ENCODE data around the gene CRNN. TPM values are rescaled to one million over a fixed set of nuclear protein-coding genes. Genes with fewer than 3 reads are reported as not detected.

Gene CRNN
- total RNA-seq, 1 experiment from 2014 or later, result not detected

GRCh38 chr1:152451254-152451653, 37.2 kb upstream of the CRNN start:
- H3K4me2 ChIP-seq (ENCODE audit: low read depth, low read length, poor library complexity, severe bottlenecking), result no peak overlapping the region

GRCh38 chr1:152449661-152450060, 35.6 kb upstream of the CRNN start:
- no peaks in the 10 kb centered on the region for H3K36me3 ChIP-seq (ENCODE audit: insufficient read depth, low read length)
- no peak for DNase-seq

More at GRCh38 chr1:152451254-152451653, 37.2 kb upstream of the CRNN start:
- no peaks in the 10 kb centered on the region for H4K20me1 ChIP-seq (ENCODE audit: insufficient read depth, low read depth, low read length)
- no peak overlapping the region for H3K9ac ChIP-seq (ENCODE audit: low read length)
- H3K36me3 ChIP-seq (ENCODE audit: insufficient read depth, low read length), result no peaks in the 10 kb centered on the region
- H3K27me3 ChIP-seq (ENCODE audit: low read length), result no peaks in the 10 kb centered on the region
- H3K27ac ChIP-seq (ENCODE audit: low read length), result no peak overlapping the region
- H3K9me2 ChIP-seq (replicated peaks; ENCODE audit: insufficient read depth, low read length), result no peaks in the 10 kb centered on the region
- H3K4me3 ChIP-seq (ENCODE audit: low read length), result no peak overlapping the region
- no peaks in the 10 kb centered on the region for H3K9me3 ChIP-seq (ENCODE audit: low read length)
- DNase-seq, result no peak
- H2AFZ ChIP-seq (ENCODE audit: low read length), result no peak overlapping the region
- H3K79me2 ChIP-seq (ENCODE audit: low read length), result no peaks in the 10 kb centered on the region
- H3K4me1 ChIP-seq (ENCODE audit: low read length), result no peaks in the 10 kb centered on the region

GRCh38 chr1:152448496-152448895, 34.4 kb upstream of the CRNN start:
- Histone ChIP-seq H2AFZ (ENCODE audit: low read length) (no peak overlapping the region), H3K4me2 (ENCODE audit: low read depth, low read length, poor library complexity, severe bottlenecking) (no peak overlapping the region), H4K20me1 (ENCODE audit: insufficient read depth, low read depth, low read length) (no peaks in the 10 kb centered on the region), H3K27me3 (ENCODE audit: low read length) (no peaks in the 10 kb centered on the region), H3K27ac (ENCODE audit: low read length) (no peak overlapping the region), H3K9ac (ENCODE audit: low read length) (no peak overlapping the region), H3K79me2 (ENCODE audit: low read length) (no peaks in the 10 kb centered on the region), H3K36me3 (ENCODE audit: insufficient read depth, low read length) (no peaks in the 10 kb centered on the region), H3K4me3 (ENCODE audit: low read length) (no peak overlapping the region), H3K4me1 (ENCODE audit: low read length) (no peaks in the 10 kb centered on the region), H3K9me3 (ENCODE audit: low read length) (no peaks in the 10 kb centered on the region), H3K9me2 (replicated peaks; ENCODE audit: insufficient read depth, low read length) (no peaks in the 10 kb centered on the region)
- DNase-seq, result no peak

More at GRCh38 chr1:152449661-152450060, 35.6 kb upstream of the CRNN start:
- no peaks in the 10 kb centered on the region for H3K4me1 ChIP-seq (ENCODE audit: low read length)
- H3K4me2 ChIP-seq (ENCODE audit: low read depth, low read length, poor library complexity, severe bottlenecking), result no peak overlapping the region
- no peaks in the 10 kb centered on the region for H3K27me3 ChIP-seq (ENCODE audit: low read length)
- no peaks in the 10 kb centered on the region for H4K20me1 ChIP-seq (ENCODE audit: insufficient read depth, low read depth, low read length)
- no peaks in the 10 kb centered on the region for H3K79me2 ChIP-seq (ENCODE audit: low read length)
- no peak overlapping the region for H3K27ac ChIP-seq (ENCODE audit: low read length)
- no peaks in the 10 kb centered on the region for H3K9me3 ChIP-seq (ENCODE audit: low read length)
- H2AFZ ChIP-seq (ENCODE audit: low read length), result no peak overlapping the region
- no peak overlapping the region for H3K9ac ChIP-seq (ENCODE audit: low read length)
- no peak overlapping the region for H3K4me3 ChIP-seq (ENCODE audit: low read length)
- H3K9me2 ChIP-seq (replicated peaks; ENCODE audit: insufficient read depth, low read length), result no peaks in the 10 kb centered on the region

- no peaks in the 10 kb centered on the region for H3K27me3 ChIP-seq (ENCODE audit: low read length)
- DNase-seq, result no peak
- H3K9me2 ChIP-seq (replicated peaks; ENCODE audit: insufficient read depth, low read length), result no peaks in the 10 kb centered on the region
- no peak overlapping the region for H2AFZ ChIP-seq (ENCODE audit: low read length)
- no peak overlapping the region for H3K9ac ChIP-seq (ENCODE audit: low read length)
- H4K20me1 ChIP-seq (ENCODE audit: insufficient read depth, low read depth, low read length), result no peaks in the 10 kb centered on the region
- H3K36me3 ChIP-seq (ENCODE audit: insufficient read depth, low read length), result no peaks in the 10 kb centered on the region
- H3K4me1 ChIP-seq (ENCODE audit: low read length), result no peaks in the 10 kb centered on the region
- H3K9me3 ChIP-seq (ENCODE audit: low read length), result no peaks in the 10 kb centered on the region
- H3K27ac ChIP-seq (ENCODE audit: low read length), result no peak overlapping the region
- no peak overlapping the region for H3K4me2 ChIP-seq (ENCODE audit: low read depth, low read length, poor library complexity, severe bottlenecking)
- H3K79me2 ChIP-seq (ENCODE audit: low read length), result no peaks in the 10 kb centered on the region
- H3K4me3 ChIP-seq (ENCODE audit: low read length), result no peak overlapping the region
These were observed 34.0 kb upstream of the CRNN start for GRCh38 chr1:152448095-152448494.

- no peaks in the 10 kb centered on the region for H3K27me3 ChIP-seq (ENCODE audit: low read length)
- no peaks in the 10 kb centered on the region for H3K9me3 ChIP-seq (ENCODE audit: low read length)
- no peaks in the 10 kb centered on the region for H3K79me2 ChIP-seq (ENCODE audit: low read length)
- no peaks in the 10 kb centered on the region for H3K36me3 ChIP-seq (ENCODE audit: insufficient read depth, low read length)
- no peaks in the 10 kb centered on the region for H4K20me1 ChIP-seq (ENCODE audit: insufficient read depth, low read depth, low read length)
- no peak overlapping the region for H3K4me3 ChIP-seq (ENCODE audit: low read length)
- no peaks in the 10 kb centered on the region for H3K9me2 ChIP-seq (replicated peaks; ENCODE audit: insufficient read depth, low read length)
- no peaks in the 10 kb centered on the region for H3K4me1 ChIP-seq (ENCODE audit: low read length)
- no peak overlapping the region for H3K4me2 ChIP-seq (ENCODE audit: low read depth, low read length, poor library complexity, severe bottlenecking)
- no peak overlapping the region for H3K27ac ChIP-seq (ENCODE audit: low read length)
- no peak overlapping the region for H2AFZ ChIP-seq (ENCODE audit: low read length)
- H3K9ac ChIP-seq (ENCODE audit: low read length), result no peak overlapping the region
- no peak for DNase-seq
These were observed 33.4 kb upstream of the CRNN start for GRCh38 chr1:152447484-152447883.

GRCh38 chr1:152444045-152444444, 30.0 kb upstream of the CRNN start:
- DNase-seq, result no peak
- Histone ChIP-seq H3K4me1 (ENCODE audit: low read length) (no peaks in the 10 kb centered on the region), H3K27ac (ENCODE audit: low read length) (no peak overlapping the region), H3K9ac (ENCODE audit: low read length) (no peak overlapping the region), H3K4me3 (ENCODE audit: low read length) (no peak overlapping the region), H3K9me2 (replicated peaks; ENCODE audit: insufficient read depth, low read length) (no peaks in the 10 kb centered on the region), H2AFZ (ENCODE audit: low read length) (no peak overlapping the region), H3K79me2 (ENCODE audit: low read length) (no peaks in the 10 kb centered on the region), H3K27me3 (ENCODE audit: low read length) (no peaks in the 10 kb centered on the region), H4K20me1 (ENCODE audit: insufficient read depth, low read depth, low read length) (no peaks in the 10 kb centered on the region), H3K36me3 (ENCODE audit: insufficient read depth, low read length) (no peaks in the 10 kb centered on the region), H3K4me2 (ENCODE audit: low read depth, low read length, poor library complexity, severe bottlenecking) (no peak overlapping the region), H3K9me3 (ENCODE audit: low read length) (no peaks in the 10 kb centered on the region)

GRCh38 chr1:152442765-152443164, 28.7 kb upstream of the CRNN start:
- Histone ChIP-seq H3K9ac (ENCODE audit: low read length) (no peak overlapping the region), H3K79me2 (ENCODE audit: low read length) (no peaks in the 10 kb centered on the region), H3K9me3 (ENCODE audit: low read length) (no peaks in the 10 kb centered on the region), H4K20me1 (ENCODE audit: insufficient read depth, low read depth, low read length) (no peaks in the 10 kb centered on the region), H3K27me3 (ENCODE audit: low read length) (no peaks in the 10 kb centered on the region), H3K27ac (ENCODE audit: low read length) (no peak overlapping the region), H3K4me2 (ENCODE audit: low read depth, low read length, poor library complexity, severe bottlenecking) (no peak overlapping the region), H3K4me3 (ENCODE audit: low read length) (no peak overlapping the region), H3K9me2 (replicated peaks; ENCODE audit: insufficient read depth, low read length) (no peaks in the 10 kb centered on the region), H3K36me3 (ENCODE audit: insufficient read depth, low read length) (no peaks in the 10 kb centered on the region), H3K4me1 (ENCODE audit: low read length) (no peaks in the 10 kb centered on the region), H2AFZ (ENCODE audit: low read length) (no peak overlapping the region)
- no peak for DNase-seq

GRCh38 chr1:152442301-152442700, 28.2 kb upstream of the CRNN start:
- Histone ChIP-seq H3K36me3 (ENCODE audit: insufficient read depth, low read length) (no peaks in the 10 kb centered on the region), H3K27ac (ENCODE audit: low read length) (no peak overlapping the region), H3K79me2 (ENCODE audit: low read length) (no peaks in the 10 kb centered on the region), H4K20me1 (ENCODE audit: insufficient read depth, low read depth, low read length) (no peaks in the 10 kb centered on the region), H3K9me3 (ENCODE audit: low read length) (no peaks in the 10 kb centered on the region), H3K4me3 (ENCODE audit: low read length) (no peak overlapping the region), H3K9me2 (replicated peaks; ENCODE audit: insufficient read depth, low read length) (no peaks in the 10 kb centered on the region), H2AFZ (ENCODE audit: low read length) (no peak overlapping the region), H3K9ac (ENCODE audit: low read length) (no peak overlapping the region), H3K4me2 (ENCODE audit: low read depth, low read length, poor library complexity, severe bottlenecking) (no peak overlapping the region), H3K27me3 (ENCODE audit: low read length) (no peaks in the 10 kb centered on the region), H3K4me1 (ENCODE audit: low read length) (no peaks in the 10 kb centered on the region)
- no peak for DNase-seq

GRCh38 chr1:152441756-152442155, 27.7 kb upstream of the CRNN start:
- Histone ChIP-seq H3K4me1 (ENCODE audit: low read length) (no peaks in the 10 kb centered on the region), H3K27ac (ENCODE audit: low read length) (no peak overlapping the region), H3K4me3 (ENCODE audit: low read length) (no peak overlapping the region), H3K79me2 (ENCODE audit: low read length) (no peaks in the 10 kb centered on the region), H4K20me1 (ENCODE audit: insufficient read depth, low read depth, low read length) (no peaks in the 10 kb centered on the region), H3K27me3 (ENCODE audit: low read length) (no peaks in the 10 kb centered on the region), H3K9me2 (replicated peaks; ENCODE audit: insufficient read depth, low read length) (no peaks in the 10 kb centered on the region), H2AFZ (ENCODE audit: low read length) (no peak overlapping the region), H3K9me3 (ENCODE audit: low read length) (no peaks in the 10 kb centered on the region), H3K9ac (ENCODE audit: low read length) (no peak overlapping the region), H3K4me2 (ENCODE audit: low read depth, low read length, poor library complexity, severe bottlenecking) (no peak overlapping the region), H3K36me3 (ENCODE audit: insufficient read depth, low read length) (no peaks in the 10 kb centered on the region)
- no peak for DNase-seq

Data from Karpas-422 (cell line).